22Rv1 (cell line): ENCODE results near the gene BANP.

Experiments
- H3K27ac ChIP-seq: fragments of 450-650 bp; 2 replicates; pipeline ENCODE4 v1.5.1; 2017
- ZFX ChIP-seq: fragments of 450-650 bp; IDR thresholded peaks from 2 replicates; pipeline ENCODE4 v1.6.1; 2017; ENCODE audit warnings: antibody characterized with exemption, borderline replicate concordance
- TF ChIP-seq, protein P1 (sequence below): fragments of 450-650 bp; IDR thresholded peaks from 2 replicates; pipeline ENCODE4 v1.5.1; 2017; ENCODE audit warnings: mild to moderate bottlenecking

Gene BANP

GRCh38 chr16:87945351-87946042, 5.7 kb upstream of the BANP start:
- no peak overlapping the region for H3K27ac ChIP-seq
- TF ChIP-seq, protein P1, sequence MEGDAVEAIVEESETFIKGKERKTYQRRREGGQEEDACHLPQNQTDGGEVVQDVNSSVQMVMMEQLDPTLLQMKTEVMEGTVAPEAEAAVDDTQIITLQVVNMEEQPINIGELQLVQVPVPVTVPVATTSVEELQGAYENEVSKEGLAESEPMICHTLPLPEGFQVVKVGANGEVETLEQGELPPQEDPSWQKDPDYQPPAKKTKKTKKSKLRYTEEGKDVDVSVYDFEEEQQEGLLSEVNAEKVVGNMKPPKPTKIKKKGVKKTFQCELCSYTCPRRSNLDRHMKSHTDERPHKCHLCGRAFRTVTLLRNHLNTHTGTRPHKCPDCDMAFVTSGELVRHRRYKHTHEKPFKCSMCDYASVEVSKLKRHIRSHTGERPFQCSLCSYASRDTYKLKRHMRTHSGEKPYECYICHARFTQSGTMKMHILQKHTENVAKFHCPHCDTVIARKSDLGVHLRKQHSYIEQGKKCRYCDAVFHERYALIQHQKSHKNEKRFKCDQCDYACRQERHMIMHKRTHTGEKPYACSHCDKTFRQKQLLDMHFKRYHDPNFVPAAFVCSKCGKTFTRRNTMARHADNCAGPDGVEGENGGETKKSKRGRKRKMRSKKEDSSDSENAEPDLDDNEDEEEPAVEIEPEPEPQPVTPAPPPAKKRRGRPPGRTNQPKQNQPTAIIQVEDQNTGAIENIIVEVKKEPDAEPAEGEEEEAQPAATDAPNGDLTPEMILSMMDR: no peak
- no peak for TF ChIP-seq ZFX

DNA sequence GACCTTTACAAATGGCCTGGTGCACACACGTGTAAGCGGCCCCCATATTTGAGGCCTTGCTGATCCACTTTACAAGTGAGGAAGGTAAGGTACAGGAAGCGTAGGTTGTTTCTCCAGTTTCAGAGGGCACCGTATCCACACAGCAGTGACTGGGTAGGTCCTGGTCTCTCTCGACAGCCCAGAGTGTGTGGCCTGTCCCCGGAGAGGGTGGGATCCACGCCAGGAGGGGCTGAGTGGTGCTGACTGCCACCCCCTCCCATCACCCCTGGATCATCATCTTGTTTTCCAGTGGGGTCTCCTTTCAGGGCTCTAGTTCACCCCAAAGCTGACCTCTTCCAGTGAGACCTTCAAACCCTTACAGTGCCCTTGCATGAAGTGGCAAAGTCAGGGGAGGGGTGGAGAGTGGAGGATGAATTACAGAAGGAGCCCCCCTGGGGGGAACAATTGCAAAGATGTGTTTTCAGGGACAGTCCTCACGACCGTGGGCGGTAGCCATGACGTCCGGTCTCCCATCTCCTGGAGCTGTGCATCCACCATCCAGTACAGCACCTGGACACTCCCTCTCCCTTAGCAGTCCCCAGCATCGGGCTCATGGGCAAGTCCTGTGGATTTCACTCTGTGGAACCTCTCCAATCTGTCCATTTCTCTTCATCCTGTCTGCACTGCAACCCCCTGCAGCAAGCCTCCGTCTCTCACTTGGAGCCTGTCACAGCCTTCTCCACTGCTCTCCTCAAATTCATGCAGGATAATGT, 4.5 kb upstream of the BANP start:
- H3K27ac ChIP-seq: no peak overlapping the region
- TF ChIP-seq ZFX: no peak
- TF ChIP-seq, protein P1: no peak

- TF ChIP-seq, protein P1: no peak
- TF ChIP-seq ZFX: no peak
- no peak overlapping the region for H3K27ac ChIP-seq
These were observed 3.7 kb upstream of the BANP start for GRCh38 chr16:87947356-87948118.

DNA sequence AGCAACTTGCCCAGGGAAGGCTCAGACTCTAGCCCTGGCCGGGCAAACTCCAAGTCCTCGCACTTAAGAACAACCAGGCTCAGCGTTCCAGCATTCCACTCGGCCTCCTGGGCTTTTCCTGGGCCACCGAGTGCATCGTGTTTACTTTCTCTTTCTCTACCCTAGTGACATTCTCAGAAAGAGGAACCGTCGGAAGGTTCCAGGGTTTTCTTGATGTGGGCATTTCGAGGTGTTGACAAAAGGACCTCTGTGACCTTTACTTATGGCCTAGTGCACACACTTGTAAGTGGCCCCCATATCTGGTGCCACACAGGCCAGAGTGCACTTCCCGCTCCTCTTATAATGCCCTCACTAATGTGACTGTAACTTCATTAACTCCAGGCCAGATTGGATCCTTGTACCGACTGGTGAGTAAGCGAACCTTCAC, 3.1 kb upstream of the BANP start:
- TF ChIP-seq, protein P1: no peak
- no peak for TF ChIP-seq ZFX
- no peak overlapping the region for H3K27ac ChIP-seq

- H3K27ac ChIP-seq: no peak overlapping the region
- no peak for TF ChIP-seq ZFX
- TF ChIP-seq, protein P1: no peak
These were observed 2.5 kb upstream of the BANP start for GRCh38 chr16:87948735-87949070.

DNA sequence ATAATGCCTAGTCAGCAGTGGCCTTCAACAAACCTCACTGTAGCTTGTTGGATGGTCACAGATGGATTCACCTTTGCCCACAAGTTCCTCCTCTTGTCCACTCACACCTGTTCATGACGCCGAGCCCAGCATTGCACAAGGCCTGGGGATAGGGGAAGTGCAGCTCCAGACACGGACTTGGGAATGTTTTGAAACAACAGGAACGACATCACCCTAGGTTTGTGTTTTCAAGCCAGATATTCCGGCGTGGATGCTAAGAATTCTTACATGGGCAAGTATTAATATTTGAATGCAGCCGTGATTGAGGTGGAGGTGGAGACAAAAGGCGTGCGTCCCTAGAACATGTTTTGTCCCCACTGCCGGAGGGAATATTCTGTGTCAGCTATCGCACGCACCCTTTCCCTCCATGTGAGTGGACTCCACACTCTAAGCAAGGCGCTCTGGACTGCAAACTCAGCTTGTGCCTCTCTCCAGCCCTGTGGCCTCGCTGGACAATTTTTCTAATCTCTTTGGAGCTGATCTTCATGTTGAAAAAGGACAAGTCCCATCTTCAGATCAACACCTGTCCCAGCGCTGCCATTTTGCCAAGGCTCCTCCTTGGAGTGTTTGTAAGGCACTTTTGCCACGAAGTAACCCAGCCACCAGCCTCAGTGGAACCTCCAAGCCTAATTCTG, 2.0 kb upstream of the BANP start:
- TF ChIP-seq, protein P1: no peak
- no peak for TF ChIP-seq ZFX
- H3K27ac ChIP-seq: no peak overlapping the region
